ENCODE data around the gene BCAS4. TPM values are rescaled to one million over a fixed set of nuclear protein-coding genes. Genes with fewer than 3 reads are reported as not detected.

Gene BCAS4
- total RNA-seq, 1 donor from 2014 or later, result 4.3 TPM

DNA sequence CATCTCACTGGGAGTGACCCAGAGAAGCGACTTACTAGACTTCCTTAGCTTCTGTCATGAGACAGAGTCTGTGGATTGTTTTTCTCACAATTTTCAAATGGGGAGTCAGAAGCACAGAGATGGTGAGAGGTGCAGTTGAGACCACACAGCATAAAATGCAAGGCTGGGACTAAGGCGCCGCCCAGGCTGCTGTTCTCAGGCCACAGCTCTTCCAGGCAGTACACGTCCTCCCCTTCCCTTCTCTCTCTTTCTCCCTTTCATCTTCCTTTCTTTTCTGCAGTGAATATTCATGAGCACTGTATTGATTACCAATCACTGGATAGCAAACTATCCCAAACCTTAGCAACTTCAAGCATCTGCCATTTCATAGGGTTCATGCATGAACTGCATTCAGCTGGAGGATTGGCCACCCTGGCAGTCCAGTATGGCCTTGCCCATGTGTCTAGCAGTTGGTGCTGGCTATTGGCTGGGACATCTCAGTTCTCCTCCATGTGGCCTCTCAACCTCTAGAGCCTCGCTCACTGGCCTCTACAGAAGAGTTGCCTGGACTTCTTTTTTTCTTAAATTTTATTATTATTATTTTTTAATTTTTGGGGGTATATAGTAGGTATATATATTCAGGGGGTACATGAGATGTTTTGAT, 11.4 kb downstream of the BCAS4 start:
- no peak overlapping the region for H3K4me3 ChIP-seq
- TF ChIP-seq, protein P1, sequence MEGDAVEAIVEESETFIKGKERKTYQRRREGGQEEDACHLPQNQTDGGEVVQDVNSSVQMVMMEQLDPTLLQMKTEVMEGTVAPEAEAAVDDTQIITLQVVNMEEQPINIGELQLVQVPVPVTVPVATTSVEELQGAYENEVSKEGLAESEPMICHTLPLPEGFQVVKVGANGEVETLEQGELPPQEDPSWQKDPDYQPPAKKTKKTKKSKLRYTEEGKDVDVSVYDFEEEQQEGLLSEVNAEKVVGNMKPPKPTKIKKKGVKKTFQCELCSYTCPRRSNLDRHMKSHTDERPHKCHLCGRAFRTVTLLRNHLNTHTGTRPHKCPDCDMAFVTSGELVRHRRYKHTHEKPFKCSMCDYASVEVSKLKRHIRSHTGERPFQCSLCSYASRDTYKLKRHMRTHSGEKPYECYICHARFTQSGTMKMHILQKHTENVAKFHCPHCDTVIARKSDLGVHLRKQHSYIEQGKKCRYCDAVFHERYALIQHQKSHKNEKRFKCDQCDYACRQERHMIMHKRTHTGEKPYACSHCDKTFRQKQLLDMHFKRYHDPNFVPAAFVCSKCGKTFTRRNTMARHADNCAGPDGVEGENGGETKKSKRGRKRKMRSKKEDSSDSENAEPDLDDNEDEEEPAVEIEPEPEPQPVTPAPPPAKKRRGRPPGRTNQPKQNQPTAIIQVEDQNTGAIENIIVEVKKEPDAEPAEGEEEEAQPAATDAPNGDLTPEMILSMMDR (IDR thresholded peaks at IDR 0.05), result no peak
- no peak overlapping the region for H3K27ac ChIP-seq
- H3K27me3 ChIP-seq, result no peaks in the 10 kb centered on the region
- H3K4me1 ChIP-seq, result no peaks in the 10 kb centered on the region
- no peaks in the 10 kb centered on the region for H3K9me3 ChIP-seq
- ATAC-seq (no peak), DNase-seq (no peak)
- intact Hi-C loops (cut with DNase I), result no loop called here
- no peaks in the 10 kb centered on the region for H3K36me3 ChIP-seq

DNA sequence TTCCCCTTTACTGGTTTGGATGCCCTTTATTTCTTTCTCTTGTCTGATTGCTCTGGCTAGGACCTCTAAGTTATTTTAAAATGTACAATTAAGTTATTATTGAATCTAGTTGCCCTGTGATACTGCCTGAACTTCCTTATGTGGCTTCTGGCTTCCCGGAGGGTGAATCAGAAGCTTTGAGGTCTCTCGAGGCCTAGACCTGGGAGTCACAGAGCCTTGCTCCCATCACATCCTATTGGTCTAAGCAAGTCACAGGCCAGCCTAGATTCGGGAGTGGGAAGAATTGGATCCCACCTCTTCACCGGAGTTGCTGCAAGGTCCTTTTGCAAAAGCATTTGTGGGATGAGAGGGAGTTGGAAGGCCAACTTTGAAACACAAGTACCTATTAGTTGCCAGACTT, 15.2 kb downstream of the BCAS4 start:
- H3K4me1 ChIP-seq, result no peaks in the 10 kb centered on the region
- intact Hi-C loops (cut with DNase I), result no loop called here
- no peaks in the 10 kb centered on the region for H3K9me3 ChIP-seq
- ATAC-seq (no peak), DNase-seq (no peak)
- TF ChIP-seq, protein P1 (IDR thresholded peaks at IDR 0.05), result no peak
- no peak overlapping the region for H3K4me3 ChIP-seq
- no peaks in the 10 kb centered on the region for H3K36me3 ChIP-seq
- no peaks in the 10 kb centered on the region for H3K27me3 ChIP-seq
- no peak overlapping the region for H3K27ac ChIP-seq

DNA sequence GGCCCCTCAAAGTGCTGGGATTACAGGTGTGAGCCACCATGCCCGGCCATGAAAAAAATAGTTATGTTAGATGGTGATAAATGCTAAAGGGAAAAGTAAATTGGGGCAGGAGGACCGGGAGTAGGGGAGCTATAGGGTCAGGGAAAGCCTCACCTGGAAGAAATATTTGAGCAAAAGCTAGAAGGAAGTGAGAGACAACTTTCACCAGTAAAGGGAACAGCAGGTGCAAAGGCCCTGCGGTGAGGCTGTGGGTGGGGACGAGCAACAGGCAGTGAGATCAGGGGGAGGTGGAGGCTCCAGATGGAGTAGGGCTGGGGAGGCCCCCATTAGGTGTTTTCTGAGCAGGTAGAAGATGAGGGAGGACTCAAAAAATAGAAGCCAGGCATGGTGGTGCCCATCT, 16.0 kb downstream of the BCAS4 start:
- Histone ChIP-seq H3K27me3 (no peaks in the 10 kb centered on the region), H3K36me3 (no peaks in the 10 kb centered on the region), H3K4me1 (no peaks in the 10 kb centered on the region), H3K27ac (no peak overlapping the region), H3K9me3 (no peaks in the 10 kb centered on the region), H3K4me3 (no peak overlapping the region)
- intact Hi-C loops (cut with DNase I), result no loop called here
- ATAC-seq (no peak), DNase-seq (no peak)
- TF ChIP-seq, protein P1 (IDR thresholded peaks at IDR 0.05), result no peak

DNA sequence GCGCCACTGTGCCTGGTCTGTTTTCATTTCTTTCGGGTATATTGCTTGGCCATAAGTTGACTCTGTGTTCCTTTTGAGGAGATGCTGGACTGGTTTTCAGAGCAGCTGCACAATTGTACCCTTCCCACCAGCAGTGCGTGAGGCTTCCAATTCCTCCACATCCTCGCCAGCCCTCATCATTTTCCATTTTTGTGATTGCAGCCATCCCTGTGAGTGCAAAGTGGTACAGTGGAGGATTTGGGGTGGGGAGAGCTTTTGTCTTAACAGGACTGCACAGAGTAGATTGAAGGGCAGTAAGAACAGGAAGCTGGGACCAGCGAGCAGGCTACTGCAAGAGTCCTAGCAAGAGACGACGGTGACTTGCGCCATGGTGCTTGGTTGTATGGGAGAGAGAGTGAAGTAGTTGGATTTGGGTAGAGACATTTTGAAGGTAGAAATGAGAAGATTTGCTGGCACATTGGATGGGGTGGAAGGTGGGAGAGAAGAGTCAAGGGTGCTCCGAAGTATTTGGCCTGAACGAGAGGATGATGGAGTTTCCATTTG, 18.3 kb downstream of the BCAS4 start:
- no peak overlapping the region for H3K4me3 ChIP-seq
- TF ChIP-seq, protein P1 (IDR thresholded peaks at IDR 0.05), result no peak
- ATAC-seq, result no peak
- H3K4me1 ChIP-seq, result no peaks in the 10 kb centered on the region
- no peak overlapping the region for H3K27ac ChIP-seq
- no peaks in the 10 kb centered on the region for H3K9me3 ChIP-seq
- H3K36me3 ChIP-seq, result no peaks in the 10 kb centered on the region
- intact Hi-C loops (cut with DNase I), result no loop called here
- no peaks in the 10 kb centered on the region for H3K27me3 ChIP-seq
- DNase-seq, result no peak

DNA sequence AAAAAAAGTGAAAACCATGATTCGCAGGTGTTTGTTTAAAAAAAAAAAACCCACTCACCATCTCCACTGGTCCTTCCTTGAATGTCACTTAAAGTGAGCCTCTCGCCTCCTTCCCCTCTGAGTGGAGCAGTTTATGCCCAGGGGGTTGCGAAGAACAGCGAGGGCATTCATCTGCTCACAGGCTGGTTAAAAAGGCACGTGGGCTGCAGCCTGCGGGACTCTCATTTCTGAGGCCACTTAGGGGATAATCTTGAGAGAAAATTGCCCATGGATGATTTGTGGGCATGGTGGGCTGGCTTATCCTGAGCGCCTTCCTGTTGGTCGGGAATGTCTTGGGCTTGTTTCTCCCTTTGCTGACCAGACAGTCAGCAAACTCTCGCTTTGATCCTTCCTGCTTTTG, 18.9 kb downstream of the BCAS4 start:
- Histone ChIP-seq H3K36me3 (no peaks in the 10 kb centered on the region), H3K27ac (no peak overlapping the region), H3K4me1 (no peaks in the 10 kb centered on the region), H3K27me3 (no peaks in the 10 kb centered on the region), H3K9me3 (no peaks in the 10 kb centered on the region), H3K4me3 (no peak overlapping the region)
- TF ChIP-seq, protein P1 (IDR thresholded peaks at IDR 0.05), result no peak
- ATAC-seq (no peak), DNase-seq (no peak)
- intact Hi-C loops (cut with DNase I), result no loop called here
